Left ventricle myocardium superior (tissue), 1 donor: ENCODE results near the gene ZNF792. TPM values are rescaled to one million over a fixed set of nuclear protein-coding genes. Genes with fewer than 3 reads are reported as not detected.
"Not testable (repeated sequence)": the region's sequence is repeated elsewhere in the genome, so short reads cannot be mapped to it uniquely, and the experiment has no call there.

ENCODE experiments used
- ATAC-seq: fragments of 200-7000 bp; cut with Tn5 transposase; one replicate; pipeline ENCODE4 v1.9.1; 2020; ENCODE audit warnings: mild to moderate bottlenecking, moderate library complexity
- DNase-seq: peaks from one replicate; pipeline ENCODE4 v3.0.0-alpha.2; 2020
- intact Hi-C: fragments of 100-400 bp; cut with micrococcal nuclease; formaldehyde crosslinking; loops from one replicate; pipeline ENCODE4 v1.11.0; 2022
- total RNA-seq: library from RNA; stranded (reverse); fragmentation: NEBNext Ultra II Directional; extraction: Animal tissue kit (Norgen Biotek cat#: 25700); gene quantifications from one replicate; pipeline ENCODE4 v1.2.1, GENCODE V29; 2021
- donor health status: DM: no; HTN: yes; CAD: no; lungs with severe emphysema.

ZNF792 gene
- total RNA-seq, 1 donor from 2014 or later = 3.4 TPM

DNA sequence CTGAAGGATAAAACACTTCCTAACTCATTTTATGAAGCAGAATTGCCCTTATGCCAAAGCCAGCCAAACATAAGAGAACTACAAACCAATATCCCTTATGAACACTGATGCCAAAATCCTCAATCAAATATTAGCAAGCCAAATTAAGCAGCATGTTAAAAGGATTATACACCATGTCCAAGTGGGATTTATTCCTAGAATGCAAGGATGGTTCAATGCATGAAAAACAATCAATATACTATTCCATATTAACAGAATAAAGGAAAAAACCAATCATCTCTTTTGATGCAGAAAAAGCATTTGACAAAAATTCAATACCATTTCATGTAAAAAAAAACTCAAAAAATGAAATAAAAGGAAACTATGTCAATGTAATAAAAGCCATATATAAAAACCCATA is 10.9 kb downstream of the ZNF792 start:
- DNase-seq (no peak), ATAC-seq (no peak)
- intact Hi-C loops = no loop called here

DNA sequence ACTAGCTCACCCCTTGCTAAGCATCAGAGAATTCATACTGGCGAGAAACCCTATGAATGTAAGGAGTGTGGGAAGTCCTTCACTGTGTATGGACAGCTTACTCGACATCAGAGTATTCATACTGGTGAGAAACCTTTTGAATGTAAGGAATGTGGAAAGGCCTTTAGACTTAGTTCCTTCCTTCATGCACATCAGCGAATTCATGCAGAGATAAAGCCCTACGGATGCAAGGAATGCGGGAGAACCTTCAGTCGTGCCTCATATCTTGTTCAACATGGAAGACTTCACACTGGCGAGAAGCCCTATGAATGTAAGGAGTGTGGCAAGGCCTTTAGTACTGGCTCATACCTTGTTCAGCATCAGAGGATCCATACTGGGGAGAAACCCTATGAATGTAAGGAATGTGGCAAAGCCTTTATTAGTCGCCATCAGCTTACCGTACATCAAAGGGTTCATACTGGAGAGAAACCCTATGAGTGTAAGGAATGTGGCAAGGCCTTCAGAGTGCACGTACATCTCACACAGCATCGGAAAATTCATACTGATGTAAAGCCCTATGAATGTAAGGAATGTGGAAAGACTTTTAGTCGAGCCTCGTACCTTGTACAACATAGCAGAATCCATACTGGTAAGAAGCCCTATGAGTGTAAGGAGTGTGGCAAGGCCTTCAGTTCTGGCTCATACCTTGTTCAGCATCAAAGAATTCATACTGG is 20.0 kb downstream of the ZNF792 start:
- DNase-seq = no peak
- intact Hi-C loops = no loop called here
- ATAC-seq = no peak

- no peak for ATAC-seq
- DNase-seq = no peak
Observed at GRCh38 chr19:34938886-34939285, 25.1 kb downstream of the ZNF792 start.

DNA sequence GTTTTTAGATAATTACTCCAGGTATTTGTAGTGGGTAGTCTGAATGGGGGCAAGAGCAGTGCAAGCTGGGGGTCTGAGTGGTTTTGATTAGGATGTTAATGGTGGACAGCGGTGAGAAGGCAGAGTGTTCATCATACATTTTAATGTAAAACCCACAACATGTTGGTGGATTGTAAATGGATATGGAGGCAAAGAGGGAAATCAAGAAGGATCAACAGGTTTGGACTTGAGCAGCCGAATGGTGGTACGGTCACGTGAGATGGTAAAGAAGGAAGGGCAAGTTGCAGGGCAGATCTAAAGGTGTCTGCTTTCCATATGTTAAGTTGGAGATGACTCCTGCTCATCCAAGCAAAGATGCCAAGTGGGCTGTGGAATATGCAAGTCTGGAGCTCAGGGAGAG is 27.8 kb downstream of the ZNF792 start:
- ATAC-seq (no peak), DNase-seq (no peak)
- intact Hi-C loops = no loop called here

More at GRCh38 chr19:34938886-34939285, 25.1 kb downstream of the ZNF792 start:
- intact Hi-C loops = no loop called here

GRCh38 chr19:34932494-34932893 is 31.5 kb downstream of the ZNF792 start:
- intact Hi-C loops = no loop called here
- ATAC-seq = no peak
- DNase-seq = no peak

DNA sequence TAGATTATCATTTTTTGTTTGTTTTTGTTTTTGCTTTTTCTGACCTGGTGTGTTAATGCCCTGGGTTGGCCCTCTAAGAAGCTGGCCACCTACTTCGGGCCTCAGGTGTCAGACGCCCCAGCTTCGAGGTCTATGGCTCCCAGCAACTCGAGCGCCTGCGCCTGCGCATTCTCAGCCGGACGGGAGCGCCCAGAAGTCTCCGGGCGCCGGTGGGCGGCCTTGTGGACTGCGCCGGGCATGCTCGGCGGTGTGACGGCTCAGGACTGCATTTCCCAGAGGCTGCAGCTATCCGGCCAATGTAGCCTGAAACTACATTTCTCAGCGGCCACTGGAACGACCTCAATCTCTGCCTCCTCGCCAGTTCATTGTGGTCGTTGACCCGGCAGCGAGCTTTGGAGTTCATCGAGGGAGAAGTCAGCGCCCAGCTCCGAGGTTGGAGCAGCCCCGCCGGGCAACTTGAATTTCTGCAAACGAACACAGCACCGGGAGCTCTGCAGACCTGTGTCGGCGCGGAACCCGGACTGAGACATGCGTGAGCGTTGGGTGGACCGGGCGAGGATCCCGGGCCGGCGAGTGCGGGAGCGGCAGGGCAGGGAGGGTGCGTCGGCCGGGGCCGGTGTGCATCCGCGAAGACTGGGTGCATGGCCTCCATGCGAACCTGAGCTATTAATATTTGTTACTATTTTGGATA is 37.2 kb downstream of the ZNF792 start, which contains the start of gene ZNF30:
Gene ZNF30 (plus strand): TSS at position 219 of the 691 bp plus-strand sequence. CDS start 3,045 bp downstream, outside the sequence.
- ATAC-seq = peak; percentile 100
- intact Hi-C loops = no loop called here
- DNase-seq = peak; percentile 97

DNA sequence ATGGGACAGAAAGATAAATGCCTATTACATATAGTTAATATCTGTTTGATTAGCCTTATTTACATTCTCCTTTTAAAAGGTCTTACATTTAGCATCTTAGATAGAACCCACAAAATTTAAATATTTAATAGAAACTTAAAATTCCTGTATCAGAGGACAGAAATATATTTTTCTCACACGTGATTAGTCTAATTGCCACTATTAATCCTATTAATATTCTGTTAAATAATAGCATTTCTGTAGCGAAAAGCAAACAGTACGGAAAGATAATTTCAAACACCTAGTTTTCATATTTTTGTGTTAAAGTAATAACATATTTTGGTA is 37.7 kb downstream of the ZNF792 start:
- intact Hi-C loops = no loop called here
- DNase-seq (no peak), ATAC-seq (no peak)

DNA sequence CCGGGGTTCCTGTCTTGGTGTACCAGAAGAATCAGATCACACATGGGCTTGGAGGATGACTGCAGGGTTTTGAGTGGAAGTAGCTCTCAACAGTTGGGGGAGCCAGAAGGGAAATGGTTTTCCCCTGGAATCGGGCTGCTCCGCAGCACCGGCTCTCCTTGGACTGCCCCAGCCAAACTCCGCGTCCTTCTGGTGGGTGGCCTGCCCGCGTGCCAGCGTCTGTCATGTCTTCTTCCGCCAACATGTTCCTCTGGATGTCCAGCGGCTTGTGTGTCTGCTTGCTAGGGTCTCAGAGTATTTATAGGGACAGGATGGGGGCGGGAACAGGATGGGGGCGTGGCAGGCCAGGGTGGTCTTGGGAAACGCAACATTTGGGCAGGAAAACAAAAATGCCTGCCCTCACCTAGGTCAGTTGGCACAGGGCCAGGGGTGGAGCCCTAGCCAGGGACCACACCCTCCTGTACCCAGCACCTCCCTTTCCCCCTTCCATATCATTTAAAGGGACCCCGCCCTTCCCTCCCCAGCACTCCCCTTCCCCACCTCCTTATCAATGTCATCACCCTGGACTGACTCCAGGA is 38.7 kb downstream of the ZNF792 start:
- intact Hi-C loops = no loop called here
- no peak for ATAC-seq
- DNase-seq = no peak

- ATAC-seq, DNase-seq, intact Hi-C loops: not testable (repeated sequence)
Observed at GRCh38 chr19:34920090-34920786, 43.8 kb downstream of the ZNF792 start.

- no peak for ATAC-seq
- intact Hi-C loops = no loop called here
- DNase-seq = no peak
Observed at GRCh38 chr19:34918190-34918589, 45.8 kb downstream of the ZNF792 start.

- ATAC-seq, DNase-seq, intact Hi-C loops: not testable (repeated sequence)
Observed at GRCh38 chr19:34917144-34917543, 46.9 kb downstream of the ZNF792 start.

- ATAC-seq = no peak
- intact Hi-C loops = no loop called here
- DNase-seq = no peak
Observed at GRCh38 chr19:34910770-34911169, 53.3 kb downstream of the ZNF792 start.

Other genes with a start within 250 kb of the ZNF792 start
- 21.6 TPM for gene ZNF181, start 230.0 kb downstream of the ZNF792 start, total RNA-seq
- 3.4 TPM for gene ZNF599, start 191.0 kb downstream of the ZNF792 start, total RNA-seq
- 3.7 TPM for gene ZNF30, start 37.3 kb downstream of the ZNF792 start, total RNA-seq
- 30.6 TPM for gene GRAMD1A, start 36.1 kb upstream of the ZNF792 start, total RNA-seq
- 45.7 TPM for gene SCN1B, start 66.2 kb upstream of the ZNF792 start, total RNA-seq
- gene HPN, start 77.5 kb upstream of the ZNF792 start, total RNA-seq = 9.8 TPM
- 3.1 TPM for gene FXYD3, start 151.6 kb upstream of the ZNF792 start, total RNA-seq
- 9.0 TPM for gene LGI4, start 170.8 kb upstream of the ZNF792 start, total RNA-seq
- gene FXYD1, start 174.6 kb upstream of the ZNF792 start, total RNA-seq = 489 TPM
- not detected for gene FXYD7, start 179.0 kb upstream of the ZNF792 start, total RNA-seq
- 21.2 TPM for gene FXYD5, start 190.5 kb upstream of the ZNF792 start, total RNA-seq